HFFc6 (cell line): ENCODE results near the gene PMM2. TPM values are rescaled to one million over a fixed set of nuclear protein-coding genes. Genes with fewer than 3 reads are reported as not detected.

Experiments used
- DNase-seq: peaks from one replicate; pipeline ENCODE4 v3.0.0-alpha.2; 2018
- H3K27ac Mint-ChIP-seq: 2 replicates; pipeline ENCODE4 v1.8.0; 2020; ENCODE audit warnings: mild to moderate bottlenecking, mixed read lengths
- H3K27me3 Mint-ChIP-seq: 2 replicates; pipeline ENCODE4 v1.8.0; 2021; ENCODE audit warnings: mild to moderate bottlenecking, moderate library complexity, mixed read lengths; ENCODE audit not compliant: insufficient read depth
- H3K36me3 Mint-ChIP-seq: 2 replicates; pipeline ENCODE4 v1.8.0; 2021; ENCODE audit warnings: low read depth, mixed read lengths
- H3K4me1 Mint-ChIP-seq: 2 replicates; pipeline ENCODE4 v1.8.0; 2020; ENCODE audit warnings: low read depth, mixed read lengths
- H3K4me3 Mint-ChIP-seq: 2 replicates; pipeline ENCODE4 v1.8.0; 2020; ENCODE audit warnings: mild to moderate bottlenecking, moderate library complexity, mixed read lengths
- H3K9me3 Mint-ChIP-seq: 2 replicates; pipeline ENCODE4 v1.8.0; 2020; ENCODE audit warnings: mild to moderate bottlenecking, mixed read lengths
- CTCF ChIP-seq: fragments of 200-600 bp; sonication (generic); IDR thresholded peaks from 2 replicates; pipeline ENCODE4 v1.5.0; 2021; ENCODE audit warnings: antibody characterized with exemption, mild to moderate bottlenecking
- total RNA-seq, 6 experiments: library from RNA; stranded (reverse); fragmentation: NEBNext Ultra II Directional; extraction: Animal tissue kit (Norgen Biotek cat#: 25700); gene quantifications; 2 replicates in 1 of 6; 3 replicates in 5 of 6; pipeline ENCODE4 v1.2.3, GENCODE V29; 2021

The PMM2 gene
- total RNA-seq, 6 experiments from 2014 or later, result 38.9 to 48.5 (median 44.3) TPM

- Mint-ChIP-seq H3K4me1 (no peaks in the 10 kb centered on the region), H3K9me3 (no peaks in the 10 kb centered on the region), H3K4me3 (no peak overlapping the region), H3K36me3 (peaks cover 52% of the 10 kb centered on the region), H3K27me3 (peaks cover 2% of the 10 kb centered on the region), H3K27ac (no peak overlapping the region; the same call in 1 of the 2 replicates)
- TF ChIP-seq CTCF, result no peak
- no peak for DNase-seq
Observed at GRCh38 chr16:8806272-8806983, 8.8 kb downstream of the PMM2 start.

- TF ChIP-seq CTCF, result no peak
- Mint-ChIP-seq H3K27ac (0 out of 2 replicates have a peak overlapping the region, but pooled peaks have one; percentile 24), H3K27me3 (peaks cover 2% of the 10 kb centered on the region), H3K36me3 (peaks cover 49% of the 10 kb centered on the region), H3K9me3 (no peaks in the 10 kb centered on the region), H3K4me1 (no peaks in the 10 kb centered on the region), H3K4me3 (no peak overlapping the region)
- no peak for DNase-seq
Observed at GRCh38 chr16:8807189-8807588, 9.6 kb downstream of the PMM2 start.

GRCh38 chr16:8808009-8808408 is 10.4 kb downstream of the PMM2 start:
- Mint-ChIP-seq H3K27me3 (peaks cover 2% of the 10 kb centered on the region; the same call in 1 of the 2 replicates), H3K4me1 (no peaks in the 10 kb centered on the region), H3K9me3 (no peaks in the 10 kb centered on the region), H3K27ac (no peak overlapping the region), H3K4me3 (no peak overlapping the region), H3K36me3 (peaks cover 48% of the 10 kb centered on the region)
- no peak for DNase-seq
- no peak for TF ChIP-seq CTCF

GRCh38 chr16:8808613-8809353 is 11.1 kb downstream of the PMM2 start:
- H3K4me1 Mint-ChIP-seq, result no peaks in the 10 kb centered on the region
- H3K36me3 Mint-ChIP-seq, result peaks cover 48% of the 10 kb centered on the region
- no peak overlapping the region for H3K27ac Mint-ChIP-seq
- no peak overlapping the region for H3K4me3 Mint-ChIP-seq
- DNase-seq, result no peak
- peaks cover 2% of the 10 kb centered on the region; the same call in 1 of the 2 replicates for H3K27me3 Mint-ChIP-seq
- H3K9me3 Mint-ChIP-seq, result no peaks in the 10 kb centered on the region
- TF ChIP-seq CTCF, result no peak

- TF ChIP-seq CTCF, result no peak
- Mint-ChIP-seq H3K36me3 (peaks cover 49% of the 10 kb centered on the region), H3K9me3 (no peaks in the 10 kb centered on the region), H3K4me3 (no peak overlapping the region), H3K27me3 (peaks cover 2% of the 10 kb centered on the region; the same call in 1 of the 2 replicates), H3K27ac (no peak overlapping the region), H3K4me1 (peaks cover 4% of the 10 kb centered on the region; the same call in 1 of the 2 replicates)
- DNase-seq, result no peak
Observed at GRCh38 chr16:8812162-8812843, 14.7 kb downstream of the PMM2 start.
